Measurements from ENCODE around the gene SLC7A6. TPM values are rescaled to one million over a fixed set of nuclear protein-coding genes. Genes with fewer than 3 reads are reported as not detected.

The SLC7A6 gene
- polyA plus RNA-seq, 4 donors = 12.1 to 20.3 (median 14.8) TPM

- DNase-seq (ENCODE audit: low read depth in 4 of 4, low spot score in 2 of 4) = no peak
Observed at GRCh38 chr16:68234188-68235107, 29.9 kb upstream of the SLC7A6 start.

GRCh38 chr16:68235108-68235886 lies 29.0 kb upstream of the SLC7A6 start:
- no peak for DNase-seq (ENCODE audit: low read depth in 4 of 4, low spot score in 2 of 4)

GRCh38 chr16:68235887-68236136 lies 28.5 kb upstream of the SLC7A6 start, which contains the start of gene ESRP2:
ESRP2 (minus strand) TSS chr16:68236127; CDS start chr16:68236045, 82 bp downstream.
- DNase-seq (ENCODE audit: low read depth in 4 of 4, low spot score in 2 of 4) = no peak

- DNase-seq (ENCODE audit: low read depth in 4 of 4, low spot score in 2 of 4) = no peak
Observed at GRCh38 chr16:68236137-68236825, 28.0 kb upstream of the SLC7A6 start.

GRCh38 chr16:68236826-68237242 lies 27.5 kb upstream of the SLC7A6 start:
- no peak for DNase-seq (ENCODE audit: low read depth in 4 of 4, low spot score in 2 of 4)

GRCh38 chr16:68237243-68238028 lies 26.9 kb upstream of the SLC7A6 start:
- peak; percentile 89 to 98 (median 96) for DNase-seq (ENCODE audit: low read depth in 4 of 4, low spot score in 2 of 4)

- DNase-seq (ENCODE audit: low read depth in 4 of 4, low spot score in 2 of 4) = no peak
Observed at GRCh38 chr16:68238029-68238345, 26.3 kb upstream of the SLC7A6 start.

GRCh38 chr16:68242085-68242484 lies 22.2 kb upstream of the SLC7A6 start:
- no peak for DNase-seq (ENCODE audit: low read depth in 4 of 4, low spot score in 2 of 4)

- no peak for DNase-seq (ENCODE audit: low read depth in 4 of 4, low spot score in 2 of 4)
Observed at GRCh38 chr16:68242926-68243858, 21.1 kb upstream of the SLC7A6 start.

- DNase-seq (ENCODE audit: low read depth in 4 of 4, low spot score in 2 of 4) = no peak
Observed at GRCh38 chr16:68244481-68244902, 19.8 kb upstream of the SLC7A6 start.

GRCh38 chr16:68244903-68245853 lies 19.1 kb upstream of the SLC7A6 start, which contains the start of gene PLA2G15:
PLA2G15 (plus strand) TSS chr16:68245373; CDS start chr16:68245427, 54 bp downstream.
- DNase-seq (ENCODE audit: low read depth in 4 of 4, low spot score in 2 of 4) = peak in 2 of 4 donors; percentile 90 to 92

GRCh38 chr16:68246121-68246520 lies 18.2 kb upstream of the SLC7A6 start:
- DNase-seq (ENCODE audit: low read depth in 4 of 4, low spot score in 2 of 4) = no peak

GRCh38 chr16:68246666-68247065 lies 17.7 kb upstream of the SLC7A6 start:
- no peak for DNase-seq (ENCODE audit: low read depth in 4 of 4, low spot score in 2 of 4)

- DNase-seq (ENCODE audit: low read depth in 4 of 4, low spot score in 2 of 4) = no peak
Observed at GRCh38 chr16:68247400-68247799, 16.9 kb upstream of the SLC7A6 start.

GRCh38 chr16:68247932-68248331 lies 16.4 kb upstream of the SLC7A6 start:
- DNase-seq (ENCODE audit: low read depth in 4 of 4, low spot score in 2 of 4) = no peak

GRCh38 chr16:68249371-68249770 lies 15.0 kb upstream of the SLC7A6 start:
- DNase-seq (ENCODE audit: low read depth in 4 of 4, low spot score in 2 of 4) = no peak

GRCh38 chr16:68250951-68251350 lies 13.4 kb upstream of the SLC7A6 start:
- no peak for DNase-seq (ENCODE audit: low read depth in 4 of 4, low spot score in 2 of 4)

GRCh38 chr16:68251832-68252231 lies 12.5 kb upstream of the SLC7A6 start:
- no peak for DNase-seq (ENCODE audit: low read depth in 4 of 4, low spot score in 2 of 4)

Data from left renal cortex interstitium (tissue), 4 donors.